Ecto neural progenitor cell (in vitro differentiated cells): ENCODE measurements around the gene RAPGEFL1.
"Not testable (repeated sequence)": the region's sequence is repeated elsewhere in the genome, so short reads cannot be mapped to it uniquely, and the experiment has no call there.

Experiments
- DNase-seq: peaks from one replicate; pipeline ENCODE4 v3.0.0-alpha.2; 2018; ENCODE audit warnings: low spot score

Gene RAPGEFL1

GRCh38 chr17:40174514-40174913 is 2.8 kb upstream of the RAPGEFL1 start:
- DNase-seq = no peak

DNA sequence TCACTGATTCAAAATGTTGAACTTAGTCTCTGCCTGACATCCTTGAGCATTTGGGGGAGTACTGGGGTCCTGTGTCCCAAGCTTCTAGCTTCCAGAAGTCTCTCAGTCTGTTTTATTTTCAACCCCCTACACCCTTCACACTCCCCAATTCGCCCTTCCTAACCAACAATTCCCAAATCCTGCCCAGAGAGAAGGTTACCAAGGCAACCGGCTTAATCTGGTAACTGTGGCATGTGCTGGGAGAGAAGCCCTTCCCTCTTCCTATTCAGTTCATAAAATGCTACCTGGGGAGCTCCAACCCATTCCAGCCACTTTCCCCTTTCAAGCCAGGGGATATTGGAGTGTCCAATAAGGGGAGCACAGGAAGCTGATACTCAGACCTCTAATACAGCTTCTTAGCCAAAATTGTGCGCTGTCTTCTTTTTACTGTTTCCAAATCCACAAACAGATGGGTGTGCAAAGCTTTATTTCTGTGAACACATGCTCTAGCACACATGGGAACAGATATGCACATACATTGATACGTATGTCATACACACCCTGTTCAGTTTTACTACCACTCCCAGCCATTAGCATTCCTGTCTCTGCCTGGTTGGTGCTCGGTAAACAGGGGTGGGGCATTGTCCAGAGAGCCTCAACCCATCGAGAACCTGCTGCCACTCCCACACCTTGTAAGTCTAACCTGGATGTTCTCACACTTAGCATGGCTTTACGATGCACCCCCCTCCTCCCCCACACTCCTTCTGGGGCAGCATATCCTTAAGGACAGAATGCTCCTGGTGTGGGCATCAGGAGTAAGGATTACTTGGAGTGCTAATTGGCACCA is 1.1 kb upstream of the RAPGEFL1 start:
- DNase-seq = no peak

- no peak for DNase-seq
Measured at GRCh38 chr17:40176754-40177110, 538 bp upstream of the RAPGEFL1 start.

- peak; percentile 72 for DNase-seq
Measured at GRCh38 chr17:40178021-40178601, 841 bp downstream of the RAPGEFL1 start.

DNA sequence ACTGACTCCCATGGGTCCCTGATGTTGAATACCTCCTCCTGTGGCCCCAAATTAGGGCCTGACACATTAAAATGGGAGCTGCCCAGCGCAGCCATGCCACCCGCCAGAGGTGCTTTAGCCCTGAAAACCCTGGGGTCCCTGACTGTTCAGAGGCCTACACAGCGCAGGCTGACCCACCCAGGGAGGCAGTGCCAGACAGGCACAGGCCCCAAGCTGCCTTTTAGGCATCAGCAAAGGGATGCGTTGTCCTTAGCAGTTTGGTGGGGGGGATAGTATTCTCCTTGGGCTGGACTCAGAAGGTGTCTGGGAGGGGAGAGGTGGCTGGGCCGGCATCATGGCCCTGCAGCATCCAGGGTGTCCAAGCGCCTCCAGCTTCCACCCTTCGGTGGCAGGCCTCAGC is 1.4 kb downstream of the RAPGEFL1 start:
- DNase-seq = no peak

DNA sequence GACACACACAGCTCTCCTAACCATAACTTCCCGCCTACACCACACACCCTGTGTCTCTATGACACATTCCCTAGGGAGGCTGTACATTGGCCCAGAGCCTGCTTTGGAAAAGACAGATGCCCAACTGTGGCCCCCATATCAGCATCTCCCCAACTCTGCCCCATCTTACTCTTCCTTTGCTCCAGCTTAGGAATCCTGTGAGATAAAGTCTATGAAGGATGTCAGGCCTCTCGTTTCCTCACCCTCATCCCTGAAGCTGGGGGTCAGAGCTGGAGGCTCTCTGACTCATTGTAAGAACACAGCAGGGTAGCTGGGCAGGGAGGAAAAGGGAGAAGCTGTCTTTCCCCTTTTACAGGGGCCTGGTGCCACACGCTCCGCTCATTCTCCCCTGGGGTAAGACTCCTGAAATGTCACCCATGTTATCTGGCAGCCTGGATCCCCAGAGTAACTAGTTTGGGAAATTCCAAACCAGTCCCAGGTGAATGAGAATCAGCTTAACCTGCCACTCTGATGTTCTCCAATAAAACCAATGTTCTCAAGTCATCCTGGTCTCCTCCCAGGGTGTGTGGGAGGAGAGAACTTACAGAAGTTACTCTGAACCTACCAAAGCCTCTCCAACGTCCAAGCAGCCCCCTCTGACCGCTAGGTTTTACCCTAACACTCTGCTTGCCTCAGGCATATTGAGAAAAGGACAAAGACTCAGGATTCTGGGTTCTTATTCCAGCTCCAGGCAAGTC is 2.8 kb downstream of the RAPGEFL1 start:
- no peak for DNase-seq

DNA sequence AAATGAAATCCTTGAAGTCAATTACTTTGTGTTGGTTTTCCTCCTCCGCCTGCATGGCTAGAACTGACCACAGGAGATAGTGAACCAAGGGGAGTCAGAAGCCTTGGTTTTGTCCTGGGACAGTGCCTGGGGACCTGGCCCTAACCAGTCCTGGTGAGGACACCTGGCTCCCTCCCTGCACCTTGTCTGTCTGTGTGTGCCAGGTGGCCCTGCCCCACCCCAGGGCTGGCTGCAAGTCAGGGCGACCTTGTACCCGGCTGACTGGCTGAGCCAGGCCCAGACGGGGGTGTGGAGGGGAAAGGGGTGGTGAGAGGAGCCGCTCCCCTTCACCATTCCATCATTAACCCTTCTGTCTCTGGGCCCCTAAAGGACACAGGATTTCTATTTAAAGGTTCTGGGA is 3.4 kb downstream of the RAPGEFL1 start:
- no peak for DNase-seq

GRCh38 chr17:40181205-40181604 is 3.9 kb downstream of the RAPGEFL1 start:
- no peak for DNase-seq

DNA sequence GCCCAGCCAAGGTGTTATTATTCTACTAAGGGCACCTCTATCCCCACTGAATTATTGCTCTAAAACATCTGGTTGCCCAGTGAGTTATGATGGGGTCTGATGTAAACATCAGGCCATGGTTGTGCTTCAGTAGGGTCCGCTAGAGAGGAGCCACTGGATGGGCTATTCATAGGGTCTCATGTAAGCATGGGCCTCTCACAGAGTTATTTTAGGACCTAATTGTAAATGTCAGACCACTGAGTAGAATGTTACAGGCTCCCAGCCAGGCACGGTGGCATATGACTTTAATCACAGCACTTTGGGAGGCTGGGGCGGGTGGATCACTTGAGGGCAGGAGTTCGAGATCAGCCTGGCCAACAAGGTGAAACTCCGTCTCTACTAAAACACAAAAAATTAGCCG is 5.3 kb downstream of the RAPGEFL1 start:
- no peak for DNase-seq

- no peak for DNase-seq
Measured at GRCh38 chr17:40187238-40187637, 10.0 kb downstream of the RAPGEFL1 start.

DNA sequence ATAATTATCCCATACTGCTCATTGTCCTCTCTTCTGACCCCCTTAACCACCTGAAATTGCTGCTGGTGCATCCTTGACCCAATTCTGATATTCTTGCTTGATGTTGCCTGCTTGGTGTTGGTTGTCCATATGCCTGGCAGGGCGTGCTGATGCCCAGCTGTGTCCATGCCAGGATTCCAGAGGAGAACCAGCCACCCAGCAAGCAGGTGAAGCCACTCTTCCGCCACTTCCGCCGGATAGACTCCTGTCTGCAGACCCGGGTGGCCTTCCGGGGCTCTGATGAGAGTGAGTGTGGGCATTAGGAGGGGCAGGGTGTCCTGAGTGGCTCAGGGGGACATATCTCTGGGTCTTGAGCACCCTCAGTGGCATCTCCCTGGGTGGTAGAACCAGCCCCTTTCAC is 11.4 kb downstream of the RAPGEFL1 start:
- no peak for DNase-seq

DNA sequence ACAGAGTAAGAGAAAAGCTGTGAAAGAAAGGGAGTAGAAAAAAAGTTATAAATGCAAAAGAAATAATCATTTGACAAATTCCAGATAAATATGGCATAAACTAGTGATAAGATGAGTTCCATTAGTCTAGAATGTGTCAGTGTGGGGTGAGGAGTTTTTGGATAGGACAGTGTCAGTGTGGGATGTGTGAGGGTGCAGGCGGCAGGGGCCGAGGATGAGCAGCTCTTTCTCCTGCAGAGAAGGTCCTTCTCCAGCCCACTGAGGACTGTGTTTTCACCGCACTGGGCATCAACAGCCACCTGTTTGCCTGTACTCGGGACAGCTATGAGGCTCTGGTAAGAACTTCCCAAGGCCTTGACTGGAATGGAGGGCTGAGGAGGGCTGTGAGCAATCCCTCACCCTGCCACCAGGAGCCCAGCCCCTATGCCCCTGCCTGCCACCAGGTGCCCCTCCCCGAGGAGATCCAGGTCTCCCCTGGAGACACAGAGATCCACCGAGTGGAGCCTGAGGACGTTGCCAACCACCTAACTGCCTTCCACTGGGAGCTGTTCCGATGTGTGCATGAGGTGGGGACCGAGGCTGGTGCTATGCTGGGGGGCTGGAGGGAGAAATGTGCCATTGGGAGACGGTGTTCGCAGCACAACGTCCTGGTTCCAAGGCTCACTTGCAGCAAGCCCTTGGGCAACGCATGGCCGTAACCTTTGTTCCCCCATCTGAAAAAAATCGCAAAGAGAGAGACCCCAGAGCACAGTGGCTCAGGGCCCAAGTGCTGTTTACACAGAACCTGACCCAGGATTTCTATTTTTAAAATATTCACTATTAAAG is 13.1 kb downstream of the RAPGEFL1 start:
- peak; percentile 78 for DNase-seq

GRCh38 chr17:40191237-40192208 is 14.3 kb downstream of the RAPGEFL1 start:
- DNase-seq = peak; percentile 91

GRCh38 chr17:40192961-40193360 is 15.7 kb downstream of the RAPGEFL1 start:
- no peak for DNase-seq

DNA sequence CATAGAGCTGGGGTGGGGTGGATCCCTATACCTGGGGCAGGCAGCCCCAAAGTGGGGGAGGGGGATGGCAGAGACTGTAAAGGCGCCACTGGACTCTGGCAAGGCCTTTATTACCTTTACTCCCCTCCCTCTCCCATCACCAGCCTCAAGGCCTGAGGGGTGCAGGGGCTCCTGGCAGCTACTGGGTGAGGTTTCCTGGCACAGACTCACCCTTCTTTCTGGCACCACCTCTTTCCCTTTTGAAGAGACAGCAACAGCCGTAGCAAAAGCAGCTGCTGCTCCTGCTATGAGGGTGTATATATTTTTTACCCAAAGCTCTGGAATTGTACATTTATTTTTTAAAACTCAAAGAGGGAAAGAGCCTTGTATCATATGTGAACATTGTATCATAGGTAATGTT is 17.6 kb downstream of the RAPGEFL1 start:
- no peak for DNase-seq

GRCh38 chr17:40197550-40197949 is 20.3 kb downstream of the RAPGEFL1 start:
- DNase-seq = no peak

GRCh38 chr17:40197965-40198456 is 20.7 kb downstream of the RAPGEFL1 start:
- not testable (repeated sequence) for DNase-seq

DNA sequence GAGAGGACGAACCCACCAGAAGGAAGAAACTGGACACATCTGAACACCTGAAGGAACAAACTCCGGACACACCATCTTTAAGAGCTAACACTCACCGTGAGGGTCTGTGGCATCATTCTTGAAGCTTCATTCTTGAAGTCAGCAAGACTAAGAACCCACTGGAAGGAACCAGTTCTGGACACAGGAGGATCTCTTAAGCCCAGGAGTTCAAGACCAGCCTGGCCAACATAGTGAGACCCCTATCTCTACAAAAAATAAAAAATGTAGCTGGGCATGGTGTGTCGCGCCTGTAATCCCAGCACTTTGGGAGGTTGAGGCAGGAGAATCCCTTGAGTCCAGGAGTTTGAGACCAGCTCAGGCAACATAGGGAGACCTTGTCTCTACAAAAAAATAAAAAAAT is 21.3 kb downstream of the RAPGEFL1 start:
- no peak for DNase-seq

DNA sequence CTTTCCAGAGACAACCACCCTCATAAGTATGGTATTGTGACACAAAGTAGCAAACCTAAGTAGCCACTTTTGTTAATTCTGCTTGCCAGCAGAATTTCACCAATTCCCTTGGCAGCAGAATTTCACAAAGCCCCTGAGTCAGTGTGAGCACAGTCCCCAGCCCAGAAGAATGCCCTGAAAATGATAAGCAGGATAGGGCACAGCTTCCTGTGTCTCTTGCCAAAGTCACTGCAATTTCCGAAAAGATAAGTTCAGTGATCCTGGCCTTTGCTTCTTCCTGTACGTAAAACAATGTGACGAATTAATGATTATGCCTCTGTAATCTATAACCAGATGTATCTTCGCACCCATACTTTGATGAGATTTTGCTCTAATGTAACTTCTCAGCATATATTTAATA is 25.9 kb downstream of the RAPGEFL1 start:
- no peak for DNase-seq

DNA sequence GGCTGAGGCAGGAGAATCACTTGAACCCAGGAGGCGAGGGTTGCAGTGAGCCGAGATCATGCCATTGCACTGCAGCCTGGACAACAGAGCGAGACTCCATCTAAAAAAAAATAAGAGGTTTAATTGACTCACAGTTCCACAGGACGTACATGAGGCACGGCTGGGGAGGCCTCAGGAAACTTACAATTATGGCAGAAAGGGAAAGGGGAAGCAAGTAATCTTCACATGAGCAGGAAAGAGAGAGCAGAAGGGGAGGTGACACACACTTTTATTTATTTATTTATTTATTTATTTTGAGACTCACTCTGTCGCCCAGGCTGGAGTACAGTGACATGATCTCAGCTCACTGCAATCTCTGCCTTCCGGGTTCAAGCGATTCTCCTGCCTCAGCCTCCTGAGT is 28.9 kb downstream of the RAPGEFL1 start:
- DNase-seq = not testable (repeated sequence)
